ENCODE results near the gene TTC5. TPM values are rescaled to one million over a fixed set of nuclear protein-coding genes. Genes with fewer than 3 reads are reported as not detected.
"Not testable (repeated sequence)": the region's sequence is repeated elsewhere in the genome, so short reads cannot be mapped to it uniquely, and the experiment has no call there.

TTC5 gene
- polyA plus RNA-seq, 4 donors = 25.4 to 27.5 (median 26.9) TPM

GRCh38 chr14:20314026-20314425 is 8.3 kb upstream of the TTC5 start:
- DNase-seq (ENCODE audit: low read depth in 4 of 4, low spot score in 3 of 4) = no peak

- DNase-seq (ENCODE audit: low read depth in 4 of 4, low spot score in 3 of 4) = no peak
Observed at GRCh38 chr14:20306079-20306423, 300 bp upstream of the TTC5 start.

GRCh38 chr14:20302042-20302755 is 3.6 kb downstream of the TTC5 start:
- no peak for DNase-seq (ENCODE audit: low read depth in 4 of 4, low spot score in 3 of 4)

- DNase-seq (ENCODE audit: low read depth in 4 of 4, low spot score in 3 of 4) = no peak
Observed at GRCh38 chr14:20295067-20295466, 10.7 kb downstream of the TTC5 start.

GRCh38 chr14:20294636-20295035 is 11.1 kb downstream of the TTC5 start:
- DNase-seq (ENCODE audit: low read depth in 4 of 4, low spot score in 3 of 4) = no peak

- not testable (repeated sequence) for DNase-seq (ENCODE audit: low read depth in 4 of 4, low spot score in 3 of 4)
Observed at GRCh38 chr14:20281998-20282397, 23.8 kb downstream of the TTC5 start.

GRCh38 chr14:20280265-20280664 is 25.5 kb downstream of the TTC5 start:
- DNase-seq (ENCODE audit: low read depth in 4 of 4, low spot score in 3 of 4) = not testable (repeated sequence)

- DNase-seq (ENCODE audit: low read depth in 4 of 4, low spot score in 3 of 4) = no peak
Observed at GRCh38 chr14:20278414-20278813, 27.3 kb downstream of the TTC5 start.

GRCh38 chr14:20277409-20277808 is 28.3 kb downstream of the TTC5 start:
- DNase-seq (ENCODE audit: low read depth in 4 of 4, low spot score in 3 of 4) = no peak

- no peak for DNase-seq (ENCODE audit: low read depth in 4 of 4, low spot score in 3 of 4)
Observed at GRCh38 chr14:20274062-20274461, 31.7 kb downstream of the TTC5 start.

- DNase-seq (ENCODE audit: low read depth in 4 of 4, low spot score in 3 of 4) = not testable (repeated sequence)
Observed at GRCh38 chr14:20264361-20264760, 41.4 kb downstream of the TTC5 start.

- DNase-seq (ENCODE audit: low read depth in 4 of 4, low spot score in 3 of 4) = no peak
Observed at GRCh38 chr14:20262642-20263128, 43.1 kb downstream of the TTC5 start.

GRCh38 chr14:20247646-20248246 is 58.0 kb downstream of the TTC5 start:
- no peak for DNase-seq (ENCODE audit: low read depth in 4 of 4, low spot score in 3 of 4)

Other genes with a start within 250 kb of the TTC5 start
- not detected for gene OR4L1, start 245.9 kb downstream of the TTC5 start, polyA plus RNA-seq (ENCODE audit: insufficient read length in 4 of 4)
- under 1 TPM in 3 of 4 donors, not detected in 1; 0.03 to 0.04 (median 0.04) TPM for gene OR4K17, start 195.2 kb downstream of the TTC5 start, polyA plus RNA-seq (ENCODE audit: insufficient read length in 4 of 4)
- gene OR4N5, start 167.1 kb downstream of the TTC5 start, polyA plus RNA-seq (ENCODE audit: insufficient read length in 4 of 4) = not detected
- under 1 TPM in 1 of 4 donors, not detected in 3; 0.03 TPM for gene OR11G2, start 115.1 kb downstream of the TTC5 start, polyA plus RNA-seq (ENCODE audit: insufficient read length in 4 of 4)
- not detected for gene OR11H6, start 82.2 kb downstream of the TTC5 start, polyA plus RNA-seq (ENCODE audit: insufficient read length in 4 of 4)
- gene OR11H7, start 77.0 kb downstream of the TTC5 start, polyA plus RNA-seq (ENCODE audit: insufficient read length in 4 of 4) = under 1 TPM; 0.23 to 0.39 (median 0.30) TPM
- gene OR11H4, start 66.7 kb downstream of the TTC5 start, polyA plus RNA-seq (ENCODE audit: insufficient read length in 4 of 4) = not detected
- 100 to 1,000 TPM; 115 to 132 (median 117) TPM for gene CCNB1IP1, start 27.3 kb upstream of the TTC5 start, polyA plus RNA-seq (ENCODE audit: insufficient read length in 4 of 4)
- gene PARP2, start 37.7 kb upstream of the TTC5 start, polyA plus RNA-seq (ENCODE audit: insufficient read length in 4 of 4) = 10 to 100 TPM; 45.2 to 63.2 (median 55.0) TPM
- 10 to 100 TPM; 14.4 to 22.5 (median 17.6) TPM for gene TEP1, start 107.5 kb upstream of the TTC5 start, polyA plus RNA-seq (ENCODE audit: insufficient read length in 4 of 4)
- under 1 TPM; 0.30 to 0.54 (median 0.49) TPM for gene KLHL33, start 130.2 kb upstream of the TTC5 start, polyA plus RNA-seq (ENCODE audit: insufficient read length in 4 of 4)
- 10 to 100 TPM; 42.0 to 59.7 (median 48.8) TPM for gene OSGEP, start 148.9 kb upstream of the TTC5 start, polyA plus RNA-seq (ENCODE audit: insufficient read length in 4 of 4)
- 100 to 1,000 TPM; 318 to 344 (median 328) TPM for gene APEX1, start 149.3 kb upstream of the TTC5 start, polyA plus RNA-seq (ENCODE audit: insufficient read length in 4 of 4)
- gene PIP4P1, start 155.5 kb upstream of the TTC5 start, polyA plus RNA-seq (ENCODE audit: insufficient read length in 4 of 4) = 10 to 100 TPM; 34.1 to 38.0 (median 36.4) TPM
- 10 to 100 TPM; 58.0 to 95.0 (median 65.5) TPM for gene PNP, start 163.5 kb upstream of the TTC5 start, polyA plus RNA-seq (ENCODE audit: insufficient read length in 4 of 4)
- gene RNASE10, start 199.6 kb upstream of the TTC5 start, polyA plus RNA-seq (ENCODE audit: insufficient read length in 4 of 4) = under 1 TPM in 2 of 4 donors, not detected in 2; 0.30 to 0.43 TPM

Data from right renal pelvis (tissue), 4 donors.